Measurements from ENCODE around the gene BICD1. TPM values are rescaled to one million over a fixed set of nuclear protein-coding genes. Genes with fewer than 3 reads are reported as not detected.

BICD1 gene
- total RNA-seq, 1 donor from 2014 or later = 561 TPM

DNA sequence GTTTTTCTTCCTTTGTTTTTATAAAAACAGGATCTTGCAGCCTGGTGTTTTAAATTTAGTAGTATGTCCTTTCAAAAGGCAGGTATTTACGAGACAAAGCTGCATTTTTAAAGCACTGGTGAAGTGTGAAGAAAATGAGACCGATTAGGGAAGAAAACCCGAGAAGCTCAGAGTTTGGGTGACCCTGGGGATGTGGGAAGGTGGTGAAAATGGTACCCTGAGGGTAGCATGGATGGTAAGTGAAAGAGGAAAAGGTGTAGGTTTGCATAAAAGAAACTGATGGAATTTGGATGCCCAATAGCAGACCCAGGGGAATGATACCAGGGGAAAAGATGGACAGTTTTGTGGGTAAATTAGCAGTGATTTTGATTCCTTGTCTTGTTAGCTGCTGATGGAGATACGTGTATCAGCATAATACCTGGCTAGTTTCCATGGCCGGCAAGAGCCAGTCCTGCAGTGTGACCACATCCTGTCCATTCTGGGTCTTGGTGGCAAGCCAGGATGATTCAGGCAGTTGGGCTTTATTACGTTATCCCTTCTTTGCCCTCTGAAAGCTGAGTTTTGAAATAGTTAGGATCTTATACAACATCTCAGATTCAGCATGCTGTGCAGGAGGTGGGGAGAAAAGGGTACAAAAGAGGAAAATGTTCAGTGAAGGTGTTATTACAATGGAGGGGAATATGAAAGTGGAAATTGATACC, 8.9 kb downstream of the BICD1 start:
- TF ChIP-seq, protein P1, sequence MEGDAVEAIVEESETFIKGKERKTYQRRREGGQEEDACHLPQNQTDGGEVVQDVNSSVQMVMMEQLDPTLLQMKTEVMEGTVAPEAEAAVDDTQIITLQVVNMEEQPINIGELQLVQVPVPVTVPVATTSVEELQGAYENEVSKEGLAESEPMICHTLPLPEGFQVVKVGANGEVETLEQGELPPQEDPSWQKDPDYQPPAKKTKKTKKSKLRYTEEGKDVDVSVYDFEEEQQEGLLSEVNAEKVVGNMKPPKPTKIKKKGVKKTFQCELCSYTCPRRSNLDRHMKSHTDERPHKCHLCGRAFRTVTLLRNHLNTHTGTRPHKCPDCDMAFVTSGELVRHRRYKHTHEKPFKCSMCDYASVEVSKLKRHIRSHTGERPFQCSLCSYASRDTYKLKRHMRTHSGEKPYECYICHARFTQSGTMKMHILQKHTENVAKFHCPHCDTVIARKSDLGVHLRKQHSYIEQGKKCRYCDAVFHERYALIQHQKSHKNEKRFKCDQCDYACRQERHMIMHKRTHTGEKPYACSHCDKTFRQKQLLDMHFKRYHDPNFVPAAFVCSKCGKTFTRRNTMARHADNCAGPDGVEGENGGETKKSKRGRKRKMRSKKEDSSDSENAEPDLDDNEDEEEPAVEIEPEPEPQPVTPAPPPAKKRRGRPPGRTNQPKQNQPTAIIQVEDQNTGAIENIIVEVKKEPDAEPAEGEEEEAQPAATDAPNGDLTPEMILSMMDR (IDR thresholded peaks at IDR 0.05; ENCODE audit: partially characterized antibody, unreplicated experiment) = no peak
- H3K4me1 Mint-ChIP-seq (ENCODE audit: low read depth, unreplicated experiment) = peaks cover 52% of the 10 kb centered on the region
- no peak for DNase-seq
- peaks cover 10% of the 10 kb centered on the region for H3K36me3 Mint-ChIP-seq (ENCODE audit: unreplicated experiment)
- peaks cover 5% of the 10 kb centered on the region for H3K9me3 Mint-ChIP-seq (ENCODE audit: unreplicated experiment)
- peaks cover 3% of the 10 kb centered on the region for H3K27me3 Mint-ChIP-seq (ENCODE audit: unreplicated experiment)
- H3K27ac Mint-ChIP-seq (ENCODE audit: unreplicated experiment) = no peak overlapping the region
- peak overlapping the region; percentile 78 for H3K4me3 Mint-ChIP-seq (ENCODE audit: unreplicated experiment)

DNA sequence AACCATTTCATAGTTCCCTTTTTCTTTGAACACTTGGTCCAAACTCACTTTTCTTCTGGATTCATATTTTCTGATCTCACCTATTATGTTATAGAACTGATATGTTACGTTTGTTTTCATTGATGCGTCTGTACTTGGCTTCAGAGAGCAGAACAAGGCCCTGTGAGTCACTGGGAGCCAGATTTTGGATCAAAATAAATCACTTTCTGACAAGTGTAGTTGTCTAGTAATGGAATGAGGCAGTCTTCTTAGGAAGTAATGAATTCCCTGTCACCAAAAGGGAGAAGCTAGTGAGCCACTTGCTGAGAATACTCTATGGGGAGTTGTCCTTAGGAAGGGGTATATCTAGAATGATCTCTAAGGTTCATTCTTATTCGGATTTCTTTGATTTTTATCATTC, 10.2 kb downstream of the BICD1 start:
- H3K4me1 Mint-ChIP-seq (ENCODE audit: low read depth, unreplicated experiment) = peaks cover 52% of the 10 kb centered on the region
- H3K27me3 Mint-ChIP-seq (ENCODE audit: unreplicated experiment) = peaks cover 3% of the 10 kb centered on the region
- H3K36me3 Mint-ChIP-seq (ENCODE audit: unreplicated experiment) = peaks cover 10% of the 10 kb centered on the region
- TF ChIP-seq, protein P1 (IDR thresholded peaks at IDR 0.05; ENCODE audit: partially characterized antibody, unreplicated experiment) = no peak
- peaks cover 5% of the 10 kb centered on the region for H3K9me3 Mint-ChIP-seq (ENCODE audit: unreplicated experiment)
- no peak overlapping the region for H3K27ac Mint-ChIP-seq (ENCODE audit: unreplicated experiment)
- peak overlapping the region; percentile 53 for H3K4me3 Mint-ChIP-seq (ENCODE audit: unreplicated experiment)
- no peak for DNase-seq

DNA sequence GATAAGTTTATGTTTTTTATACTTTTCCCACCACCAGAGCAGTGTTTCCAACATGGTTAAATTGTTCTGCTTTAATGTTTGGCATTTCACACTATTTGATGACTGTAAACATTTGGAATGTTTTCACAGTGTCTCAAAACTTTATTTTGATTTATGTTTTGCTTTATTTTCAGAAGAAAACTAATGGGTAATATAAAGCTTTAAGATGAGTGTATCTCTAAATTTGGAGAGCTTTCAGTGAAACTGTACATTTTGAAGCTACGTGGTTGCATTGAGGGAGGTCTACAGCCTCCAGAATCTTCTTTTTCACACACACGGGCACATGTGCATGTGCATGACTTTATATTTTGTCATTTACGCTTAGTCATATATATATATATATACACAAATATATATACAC, 10.7 kb downstream of the BICD1 start:
- H3K9me3 Mint-ChIP-seq (ENCODE audit: unreplicated experiment) = peaks cover 5% of the 10 kb centered on the region
- TF ChIP-seq, protein P1 (IDR thresholded peaks at IDR 0.05; ENCODE audit: partially characterized antibody, unreplicated experiment) = no peak
- DNase-seq = no peak
- H3K4me3 Mint-ChIP-seq (ENCODE audit: unreplicated experiment) = no peak overlapping the region
- H3K36me3 Mint-ChIP-seq (ENCODE audit: unreplicated experiment) = peaks cover 7% of the 10 kb centered on the region
- H3K27ac Mint-ChIP-seq (ENCODE audit: unreplicated experiment) = no peak overlapping the region
- peaks cover 2% of the 10 kb centered on the region for H3K27me3 Mint-ChIP-seq (ENCODE audit: unreplicated experiment)
- peaks cover 49% of the 10 kb centered on the region for H3K4me1 Mint-ChIP-seq (ENCODE audit: low read depth, unreplicated experiment)

DNA sequence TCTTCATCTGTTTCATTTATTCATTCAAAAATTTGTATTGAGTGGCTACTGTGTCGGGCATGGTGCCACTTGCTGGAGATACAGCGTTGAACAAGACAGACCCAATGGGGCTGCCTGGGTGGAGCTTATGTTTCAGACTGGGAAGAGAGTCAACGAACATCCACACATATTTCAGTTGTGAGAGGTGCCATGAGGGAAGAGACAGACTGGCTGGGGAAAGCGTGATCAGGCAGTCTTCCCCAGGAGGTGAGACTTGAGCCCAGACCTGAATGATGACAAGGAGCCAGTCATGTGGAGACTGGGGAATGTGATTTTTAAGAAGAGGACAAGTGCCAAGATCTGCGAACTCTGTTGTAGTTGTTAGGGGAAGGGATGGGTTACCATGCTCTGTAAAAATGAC, 12.2 kb downstream of the BICD1 start:
- no peaks in the 10 kb centered on the region for H3K36me3 Mint-ChIP-seq (ENCODE audit: unreplicated experiment)
- peak overlapping the region; percentile 65 for H3K27ac Mint-ChIP-seq (ENCODE audit: unreplicated experiment)
- TF ChIP-seq, protein P1 (IDR thresholded peaks at IDR 0.05; ENCODE audit: partially characterized antibody, unreplicated experiment) = no peak
- H3K9me3 Mint-ChIP-seq (ENCODE audit: unreplicated experiment) = peaks cover 5% of the 10 kb centered on the region
- H3K4me3 Mint-ChIP-seq (ENCODE audit: unreplicated experiment) = peak overlapping the region; percentile 70
- H3K4me1 Mint-ChIP-seq (ENCODE audit: low read depth, unreplicated experiment) = peaks cover 49% of the 10 kb centered on the region
- no peaks in the 10 kb centered on the region for H3K27me3 Mint-ChIP-seq (ENCODE audit: unreplicated experiment)
- DNase-seq = no peak

DNA sequence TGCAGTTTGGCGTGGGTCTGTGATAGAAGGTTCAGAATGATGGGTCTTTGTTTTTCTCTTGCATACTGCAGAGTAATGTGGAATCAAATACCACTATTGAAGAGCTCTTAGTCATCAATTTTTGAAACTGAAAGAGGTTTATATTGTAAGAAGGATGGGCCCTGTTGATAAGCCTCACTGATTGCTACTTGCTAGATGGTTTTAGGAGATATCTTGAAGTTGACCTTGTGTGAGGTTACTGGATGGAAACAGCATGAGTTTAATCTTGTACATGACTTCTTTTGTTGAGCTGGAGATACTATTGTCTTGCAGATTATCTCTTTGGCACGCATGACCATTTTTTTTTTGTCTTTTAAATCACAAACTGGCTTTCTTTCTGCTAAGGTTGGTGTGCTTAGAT, 13.8 kb downstream of the BICD1 start:
- H3K9me3 Mint-ChIP-seq (ENCODE audit: unreplicated experiment) = peaks cover 9% of the 10 kb centered on the region
- H3K4me1 Mint-ChIP-seq (ENCODE audit: low read depth, unreplicated experiment) = peaks cover 51% of the 10 kb centered on the region
- no peak overlapping the region for H3K27ac Mint-ChIP-seq (ENCODE audit: unreplicated experiment)
- DNase-seq = no peak
- no peaks in the 10 kb centered on the region for H3K27me3 Mint-ChIP-seq (ENCODE audit: unreplicated experiment)
- peak overlapping the region; percentile 22 for H3K4me3 Mint-ChIP-seq (ENCODE audit: unreplicated experiment)
- H3K36me3 Mint-ChIP-seq (ENCODE audit: unreplicated experiment) = no peaks in the 10 kb centered on the region
- TF ChIP-seq, protein P1 (IDR thresholded peaks at IDR 0.05; ENCODE audit: partially characterized antibody, unreplicated experiment) = no peak

Data from glutamatergic neuron (in vitro differentiated cells).